Measurements from ENCODE around the gene CYP4F3. TPM values are rescaled to one million over a fixed set of nuclear protein-coding genes. Genes with fewer than 3 reads are reported as not detected.
"Not testable (repeated sequence)": the region's sequence is repeated elsewhere in the genome, so short reads cannot be mapped to it uniquely, and the experiment has no call there.

The CYP4F3 gene
- polyA plus RNA-seq (2013), result 0.05 TPM

- Histone ChIP-seq H3K27me3 (replicated peaks in 2 of 5; ENCODE audit: control insufficient read depth in 4 of 5, insufficient read depth in 5 of 5, low read length in 4 of 5) (peaks cover 0 to 10% (median 0%) of the 10 kb centered on the region in 5 experiments), H3K4me3 (ENCODE audit: control insufficient read depth in 1 of 7, extremely low read depth in 1 of 7, insufficient read depth in 4 of 7, low read depth in 2 of 7, low read length in 6 of 7) (no peak within 1 kb of the TSS), H3K4me1 (ENCODE audit: control extremely low read depth in 1 of 4, control insufficient read depth in 4 of 4, insufficient read depth in 4 of 4, low read length in 3 of 4) (peaks cover 0 to 2% (median under 1%) of the 10 kb centered on the region in 4 experiments), H3K27ac (ENCODE audit: insufficient read depth in 1 of 2, low read depth in 1 of 2, low read length in 2 of 2, poor library complexity in 1 of 2, severe bottlenecking in 2 of 2) (no peak within 1 kb of the TSS), H3K9me3 (ENCODE audit: control extremely low read depth in 1 of 5, control insufficient read depth in 4 of 5, insufficient read depth in 2 of 5, low read depth in 1 of 5, low read length in 4 of 5) (peaks cover 0 to 1% (median 0%) of the 10 kb centered on the region in 5 experiments), H3K36me3 (ENCODE audit: control insufficient read depth in 4 of 4, insufficient read depth in 4 of 4, low read length in 3 of 4) (no peaks in the 10 kb centered on the region)
- WGBS (ENCODE audit: insufficient coverage), result 98% methylated on average over 4 of the region's 6 CpGs
- ChIA-PET CTCF (no interaction called here), POLR2A (no interaction called here)
- peak in 1 of 3 donors; percentile 24 for DNase-seq
Measured at GRCh38 chr19:15640294-15640903, at the start of gene CYP4F3. Gene CYP4F3 (plus strand): TSS chr19:15640897. CDS start chr19:15641416, 519 bp downstream.

GRCh38 chr19:15591796-15592195 lies 48.9 kb upstream of the CYP4F3 start:
- no peaks in the 10 kb centered on the region for H3K36me3 ChIP-seq (ENCODE audit: control insufficient read depth in 4 of 4, insufficient read depth in 4 of 4, low read length in 3 of 4)
- H3K4me3 ChIP-seq (ENCODE audit: control insufficient read depth in 1 of 7, extremely low read depth in 1 of 7, insufficient read depth in 4 of 7, low read depth in 2 of 7, low read length in 6 of 7), result no peak overlapping the region
- ChIA-PET CTCF (no interaction called here), POLR2A (no interaction called here)
- peaks cover 0 to 1% (median 0%) of the 10 kb centered on the region in 5 experiments for H3K27me3 ChIP-seq (replicated peaks in 2 of 5; ENCODE audit: control insufficient read depth in 4 of 5, insufficient read depth in 5 of 5, low read length in 4 of 5)
- no peak overlapping the region for H3K27ac ChIP-seq (ENCODE audit: insufficient read depth in 1 of 2, low read depth in 1 of 2, low read length in 2 of 2, poor library complexity in 1 of 2, severe bottlenecking in 2 of 2)
- WGBS (ENCODE audit: insufficient coverage), result 74% methylated on average over 4 of the region's 4 CpGs
- no peak for DNase-seq
- H3K9me3 ChIP-seq (ENCODE audit: control extremely low read depth in 1 of 5, control insufficient read depth in 4 of 5, insufficient read depth in 2 of 5, low read depth in 1 of 5, low read length in 4 of 5), result peaks cover 0 to 8% (median 0%) of the 10 kb centered on the region in 5 experiments
- peaks cover 0 to 3% (median 2%) of the 10 kb centered on the region in 4 experiments for H3K4me1 ChIP-seq (ENCODE audit: control extremely low read depth in 1 of 4, control insufficient read depth in 4 of 4, insufficient read depth in 4 of 4, low read length in 3 of 4)

DNA sequence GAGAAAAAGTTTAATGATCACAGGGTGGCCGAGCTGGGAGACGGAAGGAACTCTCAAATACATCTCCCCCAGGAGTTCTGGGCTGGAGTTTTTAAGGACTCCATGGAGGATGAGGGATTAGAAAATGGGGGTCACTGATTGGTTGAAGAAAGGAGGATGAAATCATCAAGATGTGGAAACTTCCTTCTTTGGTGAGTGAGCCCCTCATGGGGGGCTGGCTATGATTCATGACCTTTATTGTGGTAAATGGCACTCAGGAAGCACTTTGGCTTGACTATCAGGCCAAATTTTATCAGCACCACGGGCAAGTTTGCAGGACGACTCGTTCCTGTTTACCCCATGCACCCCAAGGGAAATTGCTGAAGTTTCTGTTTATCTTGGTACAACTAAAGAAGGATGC lies 48.2 kb upstream of the CYP4F3 start:
- CTCF ChIA-PET; POLR2A ChIA-PET; H3K27me3 ChIP-seq (replicated peaks in 2 of 5; ENCODE audit: control insufficient read depth in 4 of 5, insufficient read depth in 5 of 5, low read length in 4 of 5); H3K4me1 ChIP-seq (ENCODE audit: control extremely low read depth in 1 of 4, control insufficient read depth in 4 of 4, insufficient read depth in 4 of 4, low read length in 3 of 4); H3K9me3 ChIP-seq (ENCODE audit: control extremely low read depth in 1 of 5, control insufficient read depth in 4 of 5, insufficient read depth in 2 of 5, low read depth in 1 of 5, low read length in 4 of 5); H3K27ac ChIP-seq (ENCODE audit: insufficient read depth in 1 of 2, low read depth in 1 of 2, low read length in 2 of 2, poor library complexity in 1 of 2, severe bottlenecking in 2 of 2); H3K36me3 ChIP-seq (ENCODE audit: control insufficient read depth in 4 of 4, insufficient read depth in 4 of 4, low read length in 3 of 4); H3K4me3 ChIP-seq (ENCODE audit: control insufficient read depth in 1 of 7, extremely low read depth in 1 of 7, insufficient read depth in 4 of 7, low read depth in 2 of 7, low read length in 6 of 7): not testable (repeated sequence)
- DNase-seq, result peak in 2 of 3 donors; percentile 47 to 61
- no CpG with 5 or more reads among the region's 5 CpGs for WGBS (ENCODE audit: insufficient coverage)

DNA sequence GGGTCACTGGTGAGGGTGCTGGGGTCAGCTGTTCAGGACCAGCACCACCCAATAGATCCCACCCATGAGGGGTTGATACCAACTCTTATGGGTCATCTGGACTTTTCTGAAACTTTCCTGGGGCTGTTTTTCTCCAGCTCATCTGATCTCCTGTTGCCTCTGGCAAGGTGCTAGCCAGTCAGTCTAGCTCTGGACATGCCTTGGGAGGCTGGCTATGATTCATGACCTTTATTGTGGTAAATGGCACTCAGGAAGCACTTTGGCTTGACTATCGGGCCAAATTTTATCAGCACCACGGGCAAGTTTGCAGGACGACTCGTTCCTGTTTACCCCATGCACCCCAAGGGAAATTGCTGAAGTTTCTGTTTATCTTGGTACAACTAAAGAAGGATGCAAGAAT lies 46.9 kb upstream of the CYP4F3 start:
- no CpG with 5 or more reads among the region's 4 CpGs for WGBS (ENCODE audit: insufficient coverage)
- DNase-seq; H3K27ac ChIP-seq (ENCODE audit: insufficient read depth in 1 of 2, low read depth in 1 of 2, low read length in 2 of 2, poor library complexity in 1 of 2, severe bottlenecking in 2 of 2); H3K9me3 ChIP-seq (ENCODE audit: control extremely low read depth in 1 of 5, control insufficient read depth in 4 of 5, insufficient read depth in 2 of 5, low read depth in 1 of 5, low read length in 4 of 5); CTCF ChIA-PET; H3K4me1 ChIP-seq (ENCODE audit: control extremely low read depth in 1 of 4, control insufficient read depth in 4 of 4, insufficient read depth in 4 of 4, low read length in 3 of 4); POLR2A ChIA-PET; H3K27me3 ChIP-seq (replicated peaks in 2 of 5; ENCODE audit: control insufficient read depth in 4 of 5, insufficient read depth in 5 of 5, low read length in 4 of 5); H3K36me3 ChIP-seq (ENCODE audit: control insufficient read depth in 4 of 4, insufficient read depth in 4 of 4, low read length in 3 of 4); H3K4me3 ChIP-seq (ENCODE audit: control insufficient read depth in 1 of 7, extremely low read depth in 1 of 7, insufficient read depth in 4 of 7, low read depth in 2 of 7, low read length in 6 of 7): not testable (repeated sequence)

DNA sequence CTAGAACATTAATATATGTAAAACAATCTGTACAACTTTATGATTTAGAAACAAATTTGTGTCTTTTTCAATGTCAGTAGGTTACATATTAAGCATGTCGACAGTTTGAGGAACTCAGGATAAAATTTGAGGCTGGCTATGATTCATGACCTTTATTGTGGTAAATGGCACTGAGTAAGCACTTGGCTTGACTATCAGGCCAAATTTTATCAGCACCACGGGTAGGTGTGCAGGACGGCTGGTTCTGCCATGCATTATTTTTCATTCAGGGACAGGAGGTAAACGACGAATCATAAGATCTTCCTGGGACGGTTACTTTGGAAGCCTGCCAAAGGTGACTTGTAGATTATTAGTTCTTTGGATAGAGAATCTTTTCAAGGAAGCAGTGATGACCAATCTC lies 45.6 kb upstream of the CYP4F3 start:
- H3K9me3 ChIP-seq (ENCODE audit: control extremely low read depth in 1 of 5, control insufficient read depth in 4 of 5, insufficient read depth in 2 of 5, low read depth in 1 of 5, low read length in 4 of 5), result peaks cover 0 to 8% (median 0%) of the 10 kb centered on the region in 5 experiments
- H3K36me3 ChIP-seq (ENCODE audit: control insufficient read depth in 4 of 4, insufficient read depth in 4 of 4, low read length in 3 of 4), result no peaks in the 10 kb centered on the region
- WGBS (ENCODE audit: insufficient coverage), result 2% methylated on average over 6 of the region's 6 CpGs
- H3K4me1 ChIP-seq (ENCODE audit: control extremely low read depth in 1 of 4, control insufficient read depth in 4 of 4, insufficient read depth in 4 of 4, low read length in 3 of 4), result peaks cover 0 to 3% (median under 1%) of the 10 kb centered on the region in 4 experiments
- H3K27ac ChIP-seq (ENCODE audit: insufficient read depth in 1 of 2, low read depth in 1 of 2, low read length in 2 of 2, poor library complexity in 1 of 2, severe bottlenecking in 2 of 2), result no peak overlapping the region
- peak; percentile 37 to 86 (median 74) for DNase-seq
- CTCF ChIA-PET, result no interaction called here
- H3K27me3 ChIP-seq (replicated peaks in 2 of 5; ENCODE audit: control insufficient read depth in 4 of 5, insufficient read depth in 5 of 5, low read length in 4 of 5), result peaks cover 0 to 1% (median 0%) of the 10 kb centered on the region in 5 experiments
- POLR2A ChIA-PET, result no interaction called here
- H3K4me3 ChIP-seq (ENCODE audit: control insufficient read depth in 1 of 7, extremely low read depth in 1 of 7, insufficient read depth in 4 of 7, low read depth in 2 of 7, low read length in 6 of 7), result peak overlapping the region in 1 of 7 experiments; percentile 19

GRCh38 chr19:15607978-15608925 lies 32.4 kb upstream of the CYP4F3 start:
- H3K4me1 ChIP-seq (ENCODE audit: control extremely low read depth in 1 of 4, control insufficient read depth in 4 of 4, insufficient read depth in 4 of 4, low read length in 3 of 4); H3K36me3 ChIP-seq (ENCODE audit: control insufficient read depth in 4 of 4, insufficient read depth in 4 of 4, low read length in 3 of 4); H3K27me3 ChIP-seq (replicated peaks in 2 of 5; ENCODE audit: control insufficient read depth in 4 of 5, insufficient read depth in 5 of 5, low read length in 4 of 5); POLR2A ChIA-PET; CTCF ChIA-PET; H3K27ac ChIP-seq (ENCODE audit: insufficient read depth in 1 of 2, low read depth in 1 of 2, low read length in 2 of 2, poor library complexity in 1 of 2, severe bottlenecking in 2 of 2); H3K9me3 ChIP-seq (ENCODE audit: control extremely low read depth in 1 of 5, control insufficient read depth in 4 of 5, insufficient read depth in 2 of 5, low read depth in 1 of 5, low read length in 4 of 5); H3K4me3 ChIP-seq (ENCODE audit: control insufficient read depth in 1 of 7, extremely low read depth in 1 of 7, insufficient read depth in 4 of 7, low read depth in 2 of 7, low read length in 6 of 7); DNase-seq: not testable (repeated sequence)
- WGBS (ENCODE audit: insufficient coverage), result 96% methylated on average over 19 of the region's 27 CpGs

DNA sequence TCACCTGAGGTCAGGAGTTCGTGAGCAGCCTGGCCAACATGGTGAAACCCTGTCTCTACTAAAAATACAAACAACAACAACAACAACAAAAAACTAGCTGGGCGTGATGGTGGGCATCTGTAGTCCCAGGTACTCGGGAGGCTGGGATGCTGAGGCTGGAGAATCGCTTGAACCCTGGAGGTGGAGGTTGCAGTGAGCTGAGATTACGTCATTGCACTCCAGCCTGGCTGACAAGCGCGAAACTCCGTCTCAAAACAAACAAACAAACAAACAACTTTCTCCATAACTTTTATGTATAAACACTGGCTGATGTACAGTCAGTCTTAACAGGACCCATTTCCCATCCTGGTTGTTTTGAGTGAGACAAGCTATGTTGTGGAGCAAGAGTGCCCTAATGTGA lies 31.4 kb upstream of the CYP4F3 start:
- POLR2A ChIA-PET, result no interaction called here
- DNase-seq, result no peak
- Histone ChIP-seq H3K4me1 (ENCODE audit: control extremely low read depth in 1 of 4, control insufficient read depth in 4 of 4, insufficient read depth in 4 of 4, low read length in 3 of 4) (no peaks in the 10 kb centered on the region), H3K9me3 (ENCODE audit: control extremely low read depth in 1 of 5, control insufficient read depth in 4 of 5, insufficient read depth in 2 of 5, low read depth in 1 of 5, low read length in 4 of 5) (no peaks in the 10 kb centered on the region), H3K36me3 (ENCODE audit: control insufficient read depth in 4 of 4, insufficient read depth in 4 of 4, low read length in 3 of 4) (no peaks in the 10 kb centered on the region), H3K4me3 (ENCODE audit: control insufficient read depth in 1 of 7, extremely low read depth in 1 of 7, insufficient read depth in 4 of 7, low read depth in 2 of 7, low read length in 6 of 7) (no peak overlapping the region), H3K27ac (ENCODE audit: insufficient read depth in 1 of 2, low read depth in 1 of 2, low read length in 2 of 2, poor library complexity in 1 of 2, severe bottlenecking in 2 of 2) (no peak overlapping the region), H3K27me3 (replicated peaks in 2 of 5; ENCODE audit: control insufficient read depth in 4 of 5, insufficient read depth in 5 of 5, low read length in 4 of 5) (peaks cover 0 to 5% (median 0%) of the 10 kb centered on the region in 5 experiments)
- WGBS (ENCODE audit: insufficient coverage), result 100% methylated on average over 1 of the region's 8 CpGs
- CTCF ChIA-PET, result interaction anchor here (1.1 kb wide), 1 partner anchor 25 kb away, joined by 3 read pairs; no protein-coding TSS in a partner anchor

Measured in common myeloid progenitor, CD34-positive (primary cell).